NCI-H748 (cell line): ENCODE results near the gene PYHIN1.

Source experiments
- DNase-seq: peaks from one replicate; lab custom pipeline; 2025; ENCODE audit not compliant: unreplicated experiment; lab: John Stamatoyannopoulos, UW

Gene PYHIN1

DNA sequence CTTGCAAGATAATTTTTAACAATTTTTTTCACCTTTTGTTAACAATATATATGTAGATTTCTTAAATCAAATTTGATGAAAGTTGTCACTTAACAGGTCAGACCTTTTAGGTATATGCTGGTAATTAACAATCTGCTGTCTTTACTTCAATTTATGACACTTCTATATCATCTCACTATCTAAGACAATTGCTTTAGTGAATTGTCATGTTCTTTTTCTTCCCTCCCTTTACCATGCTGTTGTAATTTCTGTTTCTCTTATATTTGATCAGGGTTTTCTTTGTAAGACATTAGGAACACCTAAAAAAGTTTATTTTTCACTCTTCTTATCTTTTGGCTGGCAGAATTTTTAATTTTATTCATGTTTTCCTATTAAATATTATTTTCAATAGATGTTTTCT lies 80.4 kb downstream of the PYHIN1 start:
- DNase-seq, result no peak

DNA sequence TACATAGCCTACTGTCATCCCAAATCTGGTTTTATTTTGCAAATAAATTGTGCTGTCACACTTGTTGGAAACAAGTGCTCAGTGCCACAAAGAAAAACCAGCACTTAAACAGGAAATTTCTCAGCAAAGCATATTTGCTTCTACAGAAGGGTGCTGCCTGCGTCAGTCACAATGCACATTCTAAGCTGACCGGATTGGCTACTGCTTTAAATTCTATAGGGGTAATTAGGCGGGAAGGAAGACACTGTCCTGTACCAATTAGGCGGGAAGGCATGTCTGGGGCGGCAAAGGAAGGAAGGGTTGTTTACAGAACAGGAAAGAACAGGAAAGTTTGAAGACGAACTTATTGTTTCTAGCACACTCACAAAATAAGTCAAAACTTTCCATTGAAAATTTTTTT lies 81.1 kb downstream of the PYHIN1 start:
- no peak for DNase-seq

DNA sequence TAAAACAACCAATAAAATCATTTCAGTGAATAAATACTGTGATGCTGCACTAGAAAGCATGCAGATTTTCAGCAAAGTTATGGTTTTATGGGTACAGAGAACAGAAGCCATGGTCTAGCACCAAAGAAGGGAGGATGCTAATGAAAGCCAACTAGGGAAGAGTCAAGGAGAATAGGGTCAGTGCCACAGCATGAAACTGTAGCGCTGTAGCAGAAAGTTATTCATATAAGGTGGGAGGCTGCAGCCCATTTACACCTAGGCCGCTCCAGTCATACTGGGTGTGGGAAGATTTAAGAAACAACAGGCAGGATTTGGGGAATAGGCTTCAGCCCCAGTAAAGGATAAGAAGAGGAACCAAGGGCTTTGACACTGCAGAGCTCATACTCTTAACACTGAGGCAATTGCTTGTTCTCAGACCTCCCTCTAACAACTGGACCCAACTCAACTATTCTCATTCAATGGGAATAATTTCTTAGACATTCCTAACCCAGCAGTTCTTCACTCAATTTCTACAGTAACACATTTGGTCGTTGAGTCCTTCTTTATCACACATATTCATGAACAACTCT lies 82.7 kb downstream of the PYHIN1 start:
- DNase-seq, result no peak

DNA sequence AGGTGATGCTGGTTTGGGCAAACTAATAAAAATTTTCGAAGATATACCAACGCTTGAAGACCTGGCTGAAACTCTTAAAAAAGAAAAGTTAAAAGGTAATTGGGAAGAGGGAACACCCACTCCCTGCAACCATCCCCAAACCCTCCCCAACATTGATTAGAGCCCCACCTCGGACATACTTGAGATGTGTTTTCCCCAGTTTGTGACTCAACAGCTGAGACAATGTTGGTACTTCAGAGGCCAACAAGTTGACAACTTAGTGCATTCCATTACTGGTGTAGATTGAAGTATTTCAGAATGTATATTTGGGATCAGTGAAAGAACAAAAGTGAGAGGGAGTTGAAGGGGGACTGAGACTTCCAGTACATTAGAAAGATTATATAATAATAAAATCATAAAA lies 83.5 kb downstream of the PYHIN1 start:
- no peak for DNase-seq

DNA sequence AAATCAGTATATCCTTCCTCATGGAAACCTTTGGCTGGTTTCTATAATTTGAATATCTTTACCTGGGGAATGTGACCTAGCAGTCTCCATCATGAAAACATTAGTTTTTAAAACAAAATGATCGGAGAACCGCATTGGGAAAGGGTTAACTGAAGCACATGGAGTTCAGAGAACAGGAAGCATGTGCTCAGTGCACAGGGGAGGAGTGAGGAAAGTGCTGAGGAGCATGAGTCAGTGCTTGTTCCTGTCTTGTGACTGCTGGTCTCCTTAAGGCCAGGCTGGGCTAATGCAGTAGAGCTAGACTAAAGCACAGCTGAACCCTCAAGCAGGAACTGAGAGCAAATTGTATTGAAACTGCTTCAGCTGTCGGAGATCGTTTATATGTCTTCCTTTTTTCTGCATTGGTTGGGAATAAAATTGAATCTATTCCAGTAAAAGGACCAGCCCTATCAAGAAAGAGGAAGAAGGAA lies 84.1 kb downstream of the PYHIN1 start:
- DNase-seq, result no peak

DNA sequence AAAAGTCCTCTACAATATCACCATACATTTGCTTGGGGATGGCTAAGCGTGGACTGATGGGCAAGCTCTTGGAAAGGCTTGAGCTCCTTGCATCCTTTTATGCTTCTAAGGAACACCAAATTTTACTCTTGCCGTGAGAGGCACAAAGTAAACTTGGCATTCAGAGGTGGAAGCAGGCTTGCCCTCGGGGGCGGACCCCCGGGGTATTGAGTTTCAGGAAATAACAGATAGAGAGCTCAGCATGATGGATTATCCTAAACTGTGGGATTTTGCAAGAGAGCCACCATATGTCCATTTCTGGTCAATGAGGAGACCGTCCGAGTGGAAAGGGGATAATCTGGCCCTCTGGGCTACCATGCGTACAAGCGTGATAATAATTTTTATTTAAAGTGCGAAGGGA lies 92.4 kb downstream of the PYHIN1 start:
- no peak for DNase-seq

DNA sequence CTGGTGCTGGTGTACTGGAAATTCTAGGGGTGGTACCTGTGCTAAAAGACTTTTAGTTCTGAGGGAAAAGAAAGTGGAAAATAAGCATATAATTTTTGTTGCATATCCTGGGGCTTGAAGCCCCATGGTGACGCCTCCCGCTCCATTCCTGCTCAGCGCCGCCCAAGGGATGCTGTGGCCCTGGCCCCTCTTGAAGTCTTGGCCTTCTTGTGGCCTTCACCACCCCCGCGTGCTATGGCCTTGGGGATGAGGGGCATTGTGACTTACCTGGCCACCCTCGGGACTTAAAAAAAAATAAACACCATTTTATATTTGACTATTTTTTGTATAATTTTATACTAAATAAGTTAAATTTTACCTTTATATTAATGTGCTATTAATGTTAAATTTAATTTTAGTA lies 93.7 kb downstream of the PYHIN1 start:
- no peak for DNase-seq
